ENCODE data around the gene SPSB1. TPM values are rescaled to one million over a fixed set of nuclear protein-coding genes. Genes with fewer than 3 reads are reported as not detected.

Gene SPSB1
- total and polyA plus RNA-seq, 10 of the 15 experiments (the other 5 are each of a cell fraction or from before 2014, with no cell fraction given): 0.02 to 2.0 (median 0.90) TPM; not detected in 1

DNA sequence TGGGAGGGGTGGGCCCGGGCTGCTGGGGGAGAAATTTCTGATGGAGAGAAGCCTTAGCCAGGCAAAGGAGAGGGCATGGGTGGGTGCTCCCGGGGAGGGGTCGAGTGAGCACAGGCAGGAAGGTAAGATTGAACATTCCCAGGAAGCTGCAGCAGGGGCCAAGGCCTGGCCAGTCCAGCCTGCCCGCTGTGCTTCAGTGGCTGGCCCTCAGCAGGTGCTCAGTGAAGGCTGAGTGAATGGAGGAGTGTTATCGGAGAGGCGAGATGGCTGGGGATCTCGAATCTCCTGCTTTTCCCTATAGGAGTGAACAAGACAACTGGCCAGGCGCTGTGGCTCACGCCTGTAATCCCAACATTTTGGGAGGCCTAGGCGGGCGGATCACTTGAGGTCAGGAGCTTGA lies 20.9 kb downstream of the SPSB1 start (continued):
- TF ChIP-seq TCF3 (IDR thresholded peaks at IDR 0.05; ENCODE audit: borderline replicate concordance, insufficient read depth, low read depth, low read length): no peak
- no peak for TF ChIP-seq STAT1 (conservative IDR thresholded peaks at IDR 0.05)

DNA sequence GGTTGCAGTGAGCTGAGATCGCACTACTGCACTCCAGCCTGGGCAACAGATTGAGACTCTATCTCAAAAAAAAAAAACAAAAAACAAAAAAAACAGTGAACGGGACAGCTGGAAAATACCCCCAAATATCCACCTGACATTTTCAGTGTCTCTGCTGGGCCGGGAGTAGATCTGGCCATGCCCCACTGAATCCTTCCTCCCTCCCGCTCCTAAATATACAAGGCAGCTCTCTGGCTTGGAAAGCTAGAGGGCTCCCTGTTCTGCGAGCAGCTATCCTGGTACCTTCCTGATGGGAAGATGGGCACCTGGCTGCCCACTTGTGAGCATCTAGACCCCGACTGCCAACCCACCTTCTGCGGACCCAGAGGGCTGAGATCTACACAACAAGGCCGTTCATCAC lies 21.4 kb downstream of the SPSB1 start:
- no peaks in the 10 kb centered on the region for H4K20me1 ChIP-seq (ENCODE audit: control insufficient read depth, insufficient read depth)
- RAD21 ChIA-PET (ENCODE audit: unreplicated experiment): interaction anchor here (0.5 to 1.3 kb wide), 3 partner anchors 24 to 112 kb away, joined by 3 to 5 read pairs (median 4); no protein-coding TSS in a partner anchor
- H2AFZ ChIP-seq (ENCODE audit: control insufficient read depth, low read depth, low read length): no peak overlapping the region
- peaks cover 17% of the 10 kb centered on the region for H3K4me1 ChIP-seq (ENCODE audit: control insufficient read depth, insufficient read depth, low read length)
- H3K9me3 ChIP-seq (replicated peaks; ENCODE audit: control insufficient read depth, insufficient read depth, low read length): no peaks in the 10 kb centered on the region
- TF ChIP-seq NBN (IDR thresholded peaks at IDR 0.05) (no peak), CEBPB (IDR thresholded peaks at IDR 0.05; ENCODE audit: borderline replicate concordance in 1 of 2, low read depth in 2 of 2, low read length in 2 of 2) (no peak), STAT1 (conservative IDR thresholded peaks at IDR 0.05) (no peak), EGR1 (IDR thresholded peaks at IDR 0.05; ENCODE audit: borderline replicate concordance in 1 of 2, low read depth in 2 of 2, low read length in 2 of 2) (no peak), TARDBP (IDR thresholded peaks at IDR 0.05; ENCODE audit: borderline replicate concordance) (no peak), CHD1 (IDR thresholded peaks at IDR 0.05; ENCODE audit: low read depth, low read length) (no peak)
- TF ChIP-seq, protein P1, sequence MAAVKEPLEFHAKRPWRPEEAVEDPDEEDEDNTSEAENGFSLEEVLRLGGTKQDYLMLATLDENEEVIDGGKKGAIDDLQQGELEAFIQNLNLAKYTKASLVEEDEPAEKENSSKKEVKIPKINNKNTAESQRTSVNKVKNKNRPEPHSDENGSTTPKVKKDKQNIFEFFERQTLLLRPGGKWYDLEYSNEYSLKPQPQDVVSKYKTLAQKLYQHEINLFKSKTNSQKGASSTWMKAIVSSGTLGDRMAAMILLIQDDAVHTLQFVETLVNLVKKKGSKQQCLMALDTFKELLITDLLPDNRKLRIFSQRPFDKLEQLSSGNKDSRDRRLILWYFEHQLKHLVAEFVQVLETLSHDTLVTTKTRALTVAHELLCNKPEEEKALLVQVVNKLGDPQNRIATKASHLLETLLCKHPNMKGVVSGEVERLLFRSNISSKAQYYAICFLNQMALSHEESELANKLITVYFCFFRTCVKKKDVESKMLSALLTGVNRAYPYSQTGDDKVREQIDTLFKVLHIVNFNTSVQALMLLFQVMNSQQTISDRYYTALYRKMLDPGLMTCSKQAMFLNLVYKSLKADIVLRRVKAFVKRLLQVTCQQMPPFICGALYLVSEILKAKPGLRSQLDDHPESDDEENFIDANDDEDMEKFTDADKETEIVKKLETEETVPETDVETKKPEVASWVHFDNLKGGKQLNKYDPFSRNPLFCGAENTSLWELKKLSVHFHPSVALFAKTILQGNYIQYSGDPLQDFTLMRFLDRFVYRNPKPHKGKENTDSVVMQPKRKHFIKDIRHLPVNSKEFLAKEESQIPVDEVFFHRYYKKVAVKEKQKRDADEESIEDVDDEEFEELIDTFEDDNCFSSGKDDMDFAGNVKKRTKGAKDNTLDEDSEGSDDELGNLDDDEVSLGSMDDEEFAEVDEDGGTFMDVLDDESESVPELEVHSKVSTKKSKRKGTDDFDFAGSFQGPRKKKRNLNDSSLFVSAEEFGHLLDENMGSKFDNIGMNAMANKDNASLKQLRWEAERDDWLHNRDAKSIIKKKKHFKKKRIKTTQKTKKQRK (IDR thresholded peaks at IDR 0.05; ENCODE audit: low read depth, low read length): no peak
- intact Hi-C loops (cut with micrococcal nuclease; ENCODE audit: unreplicated experiment) (no loop called here), in situ Hi-C loops (cut with MboI) (no loop called here)
- BruUV-seq (replicated peaks): no TSS peak
- CTCF ChIA-PET: no interaction called here
- H3K36me3 ChIP-seq (ENCODE audit: control insufficient read depth in 2 of 2, insufficient read depth in 2 of 2, low read length in 1 of 2): no peaks in the 10 kb centered on the region
- H3K9ac ChIP-seq (ENCODE audit: control insufficient read depth, insufficient read depth, low read length): no peak overlapping the region
- no peaks in the 10 kb centered on the region for H3K79me2 ChIP-seq (ENCODE audit: control insufficient read depth, insufficient read depth, low read length)
- SMC1A ChIA-PET (ENCODE audit: uncharacterized antibody, unreplicated experiment): no interaction called here
- DNase-seq (ENCODE audit: low read depth, low spot score) (no peak), ATAC-seq (no peak), FAIRE-seq (no peak)
- no peak overlapping the region for H3K27ac ChIP-seq (ENCODE audit: control insufficient read depth, insufficient read depth)
- 67% methylated on average over 8 of the region's 8 CpGs for WGBS (ENCODE audit: insufficient coverage, insufficient replicate concordance, low lambda C conversion rate, missing lambda C conversion rate)
- no peak overlapping the region for H3K4me3 ChIP-seq
- no peak overlapping the region for H3K4me2 ChIP-seq (ENCODE audit: control insufficient read depth, insufficient read depth)
- POLR2A ChIA-PET: interaction anchor here (0.5 kb wide), 1 partner anchor 106 kb away, joined by 4 read pairs; no protein-coding TSS in a partner anchor
- H3K27me3 ChIP-seq (replicated peaks in 1 of 2; ENCODE audit: control insufficient read depth in 2 of 2, insufficient read depth in 2 of 2, low read length in 1 of 2): no peaks in the 10 kb centered on the region

All from GM12878 (cell line).